ENCODE measurements around the gene TMEM131L. TPM values are rescaled to one million over a fixed set of nuclear protein-coding genes. Genes with fewer than 3 reads are reported as not detected.

The TMEM131L gene
- total RNA-seq, 1 experiment from 2014 or later = 4.5 TPM

DNA sequence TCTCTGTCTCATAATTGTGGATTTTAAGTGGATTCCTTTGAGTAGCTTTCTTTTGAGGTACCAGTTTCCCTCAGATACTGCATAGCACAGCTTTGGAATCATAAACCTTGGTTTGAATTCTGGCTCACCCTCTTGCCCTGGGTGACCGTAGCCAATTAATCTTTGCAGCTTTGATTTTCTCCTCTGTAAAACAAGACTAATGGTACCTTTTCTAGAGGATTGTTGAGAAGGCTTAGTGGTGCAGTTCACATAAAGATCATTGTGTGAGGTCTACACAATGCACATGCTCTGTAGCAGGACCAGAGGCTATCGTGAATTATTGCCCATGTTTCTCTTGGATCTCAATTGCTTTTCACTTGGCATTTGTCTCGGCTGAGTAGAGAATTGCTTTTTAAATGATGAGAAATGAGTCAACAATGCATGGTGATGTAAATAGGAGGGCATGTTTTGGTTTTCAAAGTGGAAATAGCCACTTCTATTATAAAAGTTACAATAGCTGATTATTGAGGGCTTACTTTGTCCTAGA is 47.9 kb downstream of the TMEM131L start:
- DNase-seq (ENCODE audit: low spot score) = no peak
- in situ Hi-C loops (cut with HindIII; ENCODE audit: low sequenced_read_pairs) = no loop called here

- in situ Hi-C loops (cut with HindIII; ENCODE audit: low sequenced_read_pairs) = no loop called here
- DNase-seq (ENCODE audit: low spot score) = no peak
Observed at GRCh38 chr4:153514688-153515426, 48.7 kb downstream of the TMEM131L start.

DNA sequence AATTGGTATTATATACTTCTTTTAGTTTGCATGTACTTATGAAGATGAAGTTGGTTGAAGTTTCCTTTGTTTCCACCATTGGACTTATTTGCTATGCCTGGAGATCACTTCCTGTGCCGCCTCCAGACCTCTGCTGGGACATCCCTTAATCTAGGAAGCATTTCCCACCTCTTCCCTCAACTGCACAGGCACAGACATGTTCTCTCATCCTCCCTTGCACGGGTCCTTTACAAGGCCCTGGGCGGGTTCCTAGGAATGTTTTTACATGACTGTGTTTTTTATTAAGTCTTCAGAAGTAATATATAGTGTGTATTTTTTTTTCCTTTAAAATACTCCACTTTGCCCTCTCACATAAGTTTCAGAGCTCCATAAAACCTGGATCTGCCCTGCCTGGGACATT is 51.0 kb downstream of the TMEM131L start:
- in situ Hi-C loops (cut with HindIII; ENCODE audit: low sequenced_read_pairs) = no loop called here

GRCh38 chr4:153518001-153518400 is 51.8 kb downstream of the TMEM131L start:
- DNase-seq (ENCODE audit: low spot score) = no peak
- in situ Hi-C loops (cut with HindIII; ENCODE audit: low sequenced_read_pairs) = no loop called here

More for the DNA sequence above, 51.0 kb downstream of the TMEM131L start:
- no peak for DNase-seq (ENCODE audit: low spot score)

DNA sequence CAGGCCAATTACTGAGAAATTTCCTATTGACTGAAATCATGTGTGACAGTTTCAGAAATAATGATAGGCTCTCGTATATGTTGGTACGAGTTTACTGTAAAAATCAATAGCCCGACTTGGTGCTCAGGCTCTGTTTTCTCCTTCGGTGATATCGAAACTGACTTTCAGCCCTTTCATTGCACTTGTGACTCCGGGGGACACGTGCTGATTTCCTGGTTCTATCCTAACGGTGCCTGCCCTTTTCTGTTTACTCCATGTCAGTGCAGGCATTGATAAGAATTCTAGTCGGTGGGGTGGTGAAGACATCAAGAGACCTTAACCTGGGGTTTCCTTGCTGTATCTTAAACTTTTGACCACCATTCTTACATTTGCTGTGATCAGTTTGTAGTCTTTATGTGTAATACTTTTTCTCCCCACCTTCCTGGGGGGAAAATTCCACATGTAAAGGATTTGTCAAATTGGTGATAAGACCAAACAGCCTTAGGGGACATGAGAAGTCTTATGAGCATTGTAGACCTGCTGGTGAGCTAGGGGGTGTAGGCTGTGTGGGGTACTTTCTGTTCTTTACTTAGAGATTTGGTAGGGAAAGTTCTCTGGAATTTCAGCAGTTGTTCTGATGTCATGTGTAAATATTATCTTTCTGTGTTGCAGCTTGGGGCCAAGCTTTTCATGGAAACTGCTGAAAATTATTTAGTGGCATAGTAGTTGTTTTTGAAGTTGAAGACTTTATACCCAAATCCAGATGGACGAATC is 52.7 kb downstream of the TMEM131L start:
- in situ Hi-C loops (cut with HindIII; ENCODE audit: low sequenced_read_pairs) = no loop called here
- DNase-seq (ENCODE audit: low spot score) = no peak

DNA sequence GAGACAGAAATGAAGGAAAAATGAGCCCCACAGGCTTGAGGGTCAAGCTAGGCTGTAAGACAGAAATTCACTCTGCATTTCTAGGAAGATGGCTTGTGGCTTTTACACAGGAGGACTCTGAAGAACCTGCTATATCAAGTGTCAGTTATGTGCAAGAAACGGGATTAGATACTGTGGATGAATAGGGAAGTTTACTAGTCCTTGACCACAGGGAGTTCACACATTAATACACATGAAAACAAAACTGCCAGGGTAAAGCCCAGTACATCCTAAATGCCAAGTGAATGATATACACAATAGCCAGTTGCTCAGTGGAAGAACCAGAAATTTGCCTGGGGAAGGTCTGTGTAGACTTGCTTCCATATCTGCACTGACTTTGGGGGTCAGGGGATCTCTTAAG is 53.5 kb downstream of the TMEM131L start:
- in situ Hi-C loops (cut with HindIII; ENCODE audit: low sequenced_read_pairs) = no loop called here
- DNase-seq (ENCODE audit: low spot score) = no peak

GRCh38 chr4:153520227-153520626 is 54.1 kb downstream of the TMEM131L start:
- DNase-seq (ENCODE audit: low spot score) = no peak
- in situ Hi-C loops (cut with HindIII; ENCODE audit: low sequenced_read_pairs) = no loop called here

- no peak for DNase-seq (ENCODE audit: low spot score)
- in situ Hi-C loops (cut with HindIII; ENCODE audit: low sequenced_read_pairs) = no loop called here
Observed at GRCh38 chr4:153520801-153521329, 54.7 kb downstream of the TMEM131L start.

- in situ Hi-C loops (cut with HindIII; ENCODE audit: low sequenced_read_pairs) = no loop called here
- no peak for DNase-seq (ENCODE audit: low spot score)
Observed at GRCh38 chr4:153521478-153521877, 55.3 kb downstream of the TMEM131L start.

DNA sequence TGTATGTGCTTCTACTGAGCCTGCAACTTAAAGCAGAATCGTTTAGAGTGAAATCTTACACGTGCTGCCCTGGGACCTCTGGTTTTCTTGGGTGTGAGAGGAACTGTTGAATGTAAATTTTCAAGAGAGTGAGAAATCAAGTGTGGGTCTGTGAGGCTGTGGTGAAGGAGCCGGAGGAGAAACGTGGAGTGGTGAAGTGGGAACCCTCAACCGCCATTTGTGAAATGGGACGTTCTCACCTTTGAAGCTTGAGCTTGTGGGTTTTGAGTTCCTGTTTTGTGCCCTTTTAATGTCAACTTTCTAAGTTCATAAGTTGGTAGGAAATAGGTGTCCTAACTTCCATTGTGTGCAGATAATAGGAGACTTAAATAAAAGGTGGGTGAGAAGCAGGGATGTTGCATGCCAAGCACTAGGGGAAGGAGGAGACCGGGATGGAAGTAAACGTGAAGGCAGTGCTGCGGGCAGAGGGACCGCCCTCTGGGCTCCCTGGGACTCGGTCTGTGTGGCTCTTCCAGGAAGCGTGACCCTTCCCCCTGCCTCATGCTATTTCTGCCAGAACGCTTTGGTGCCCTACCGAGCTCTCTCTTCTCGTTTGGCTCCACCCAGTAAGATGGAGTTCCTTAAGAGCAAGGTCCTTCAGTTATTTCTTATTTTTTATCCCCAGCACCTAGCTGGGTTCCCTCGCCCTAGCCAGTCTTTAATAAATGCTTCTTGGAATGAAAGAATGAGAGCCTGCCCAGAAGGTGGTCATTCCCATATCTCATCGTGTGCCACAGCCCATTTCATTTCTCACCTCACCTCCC is 56.0 kb downstream of the TMEM131L start:
- in situ Hi-C loops (cut with HindIII; ENCODE audit: low sequenced_read_pairs) = no loop called here
- no peak for DNase-seq (ENCODE audit: low spot score)

DNA sequence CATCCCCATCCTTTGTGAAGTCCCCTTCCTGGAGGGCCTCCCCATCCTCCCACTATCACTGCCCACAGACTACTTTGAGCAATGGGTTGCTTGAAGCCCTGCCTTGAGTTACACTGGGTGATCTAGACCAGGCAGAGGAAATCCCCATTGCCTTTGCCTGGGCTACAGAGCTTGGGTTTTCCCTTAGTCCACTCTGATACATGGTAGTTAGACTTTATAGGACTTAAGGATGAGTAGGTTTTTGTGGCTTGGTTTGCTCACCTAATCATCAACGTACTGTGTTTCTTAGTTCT is 56.6 kb downstream of the TMEM131L start:
- in situ Hi-C loops (cut with HindIII; ENCODE audit: low sequenced_read_pairs) = no loop called here
- DNase-seq (ENCODE audit: low spot score) = no peak

DNA sequence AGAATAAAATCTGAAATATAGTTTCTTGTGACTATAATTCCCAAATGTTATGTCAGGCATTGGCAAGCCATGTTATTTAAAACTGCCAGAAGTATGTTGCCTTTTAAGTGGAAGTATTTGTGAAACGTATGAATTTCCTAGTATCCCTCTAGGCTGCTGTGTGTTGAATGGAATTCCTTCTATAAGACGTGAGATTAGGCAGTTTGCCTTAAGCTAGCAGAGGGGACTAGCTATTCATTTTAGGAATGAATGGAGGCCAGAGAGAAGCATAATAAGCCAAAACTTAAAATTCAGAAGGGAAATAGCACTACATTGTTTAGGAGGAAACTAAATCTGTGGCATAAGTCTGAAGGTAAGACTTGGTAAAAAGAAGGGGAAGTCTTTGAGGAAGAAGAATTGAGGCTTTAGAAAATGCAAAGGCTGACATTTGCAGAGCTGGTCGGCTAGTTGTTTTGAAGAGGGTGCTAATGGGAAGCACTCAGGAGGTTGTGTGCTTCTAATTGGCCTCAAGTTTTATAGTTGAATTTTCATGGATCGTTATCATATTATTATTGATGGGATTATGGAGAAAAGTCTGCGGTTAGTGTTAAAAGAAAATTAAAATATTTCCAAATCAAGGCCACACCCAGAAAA is 57.1 kb downstream of the TMEM131L start:
- DNase-seq (ENCODE audit: low spot score) = no peak
- in situ Hi-C loops (cut with HindIII; ENCODE audit: low sequenced_read_pairs) = no loop called here

DNA sequence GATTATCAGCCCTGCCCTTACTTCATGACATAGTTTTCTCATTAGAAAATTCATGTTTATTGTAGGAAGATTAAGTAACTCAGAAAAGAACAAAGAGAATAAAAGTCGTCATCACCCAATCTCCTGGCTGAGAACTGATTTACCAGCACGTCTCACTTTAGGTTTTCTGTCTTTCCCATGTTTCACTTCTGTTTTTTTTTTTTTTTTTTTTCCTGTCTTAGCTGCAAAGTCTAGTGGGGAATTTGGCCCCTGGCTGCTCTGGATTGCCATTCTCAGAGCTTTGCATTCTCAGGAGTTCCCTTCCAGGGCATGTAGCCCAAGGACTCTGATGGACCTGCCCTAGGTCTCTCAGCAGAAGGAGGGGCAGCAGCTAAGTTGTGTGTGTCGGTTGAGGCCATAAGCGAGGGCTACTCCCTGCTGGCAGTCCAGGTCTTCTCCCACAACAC is 57.8 kb downstream of the TMEM131L start:
- no peak for DNase-seq (ENCODE audit: low spot score)
- in situ Hi-C loops (cut with HindIII; ENCODE audit: low sequenced_read_pairs) = no loop called here

DNA sequence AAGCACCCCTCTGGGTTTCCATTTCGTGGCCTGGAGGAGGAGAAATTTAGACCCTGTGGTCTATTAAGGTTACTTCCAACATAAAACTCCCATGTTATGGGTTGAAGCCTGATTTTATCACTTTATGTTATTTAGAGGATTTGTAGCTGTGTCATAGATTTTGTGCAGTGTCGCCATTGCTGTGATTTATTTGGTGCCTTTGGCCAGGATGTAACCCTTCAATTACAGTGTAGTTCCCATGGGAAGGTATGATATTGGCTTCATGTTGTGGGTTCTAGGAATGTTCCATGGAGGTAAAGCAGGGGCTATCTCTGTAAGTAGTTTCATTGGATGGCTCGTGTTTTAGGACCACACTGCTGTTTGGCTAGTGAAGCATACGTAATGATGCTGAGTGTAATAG is 58.5 kb downstream of the TMEM131L start:
- in situ Hi-C loops (cut with HindIII; ENCODE audit: low sequenced_read_pairs) = no loop called here
- no peak for DNase-seq (ENCODE audit: low spot score)

DNA sequence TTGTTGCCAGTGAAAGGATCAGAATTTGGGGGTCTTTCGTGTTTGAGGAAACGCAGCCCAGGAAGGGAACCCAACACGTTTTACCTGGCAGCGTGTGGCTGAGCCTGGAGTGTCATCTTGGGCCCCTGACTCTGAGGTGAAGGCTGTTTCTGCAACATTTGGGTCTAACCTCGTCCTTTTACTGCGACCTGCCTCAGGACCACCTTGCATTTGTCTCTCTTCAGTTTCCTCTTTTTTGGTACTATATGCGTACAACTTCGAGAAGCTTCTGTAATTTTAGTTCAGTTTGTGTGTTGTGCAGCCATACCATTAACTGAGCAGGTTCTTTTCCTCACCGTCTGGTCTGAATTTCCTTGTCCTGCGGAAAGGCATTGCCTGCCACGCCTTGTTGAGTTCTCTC is 61.5 kb downstream of the TMEM131L start:
- in situ Hi-C loops (cut with HindIII; ENCODE audit: low sequenced_read_pairs) = no loop called here
- no peak for DNase-seq (ENCODE audit: low spot score)

- in situ Hi-C loops (cut with HindIII; ENCODE audit: low sequenced_read_pairs) = no loop called here
Observed at GRCh38 chr4:153528705-153529485, 62.7 kb downstream of the TMEM131L start.

DNA sequence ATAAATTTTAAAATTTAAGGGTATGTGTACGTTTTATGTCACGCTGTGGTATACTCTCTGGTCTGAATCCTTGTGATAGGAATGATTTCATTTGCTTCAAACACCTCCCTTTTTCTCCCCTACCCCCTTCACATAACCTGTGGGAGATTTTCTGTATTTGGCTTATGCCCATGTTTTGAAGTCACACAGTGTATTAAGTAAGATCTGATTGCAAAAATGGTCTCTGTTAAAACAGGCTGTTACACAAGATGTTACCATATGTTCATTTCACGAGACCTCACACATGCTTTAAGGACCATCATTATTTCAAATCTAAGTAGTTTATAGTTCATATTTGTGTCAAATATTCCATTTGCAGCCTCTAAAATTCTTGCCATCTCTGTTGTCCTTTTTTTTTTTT is 63.5 kb downstream of the TMEM131L start:
- in situ Hi-C loops (cut with HindIII; ENCODE audit: low sequenced_read_pairs) = no loop called here
- no peak for DNase-seq (ENCODE audit: low spot score)

More at GRCh38 chr4:153528705-153529485, 62.7 kb downstream of the TMEM131L start:
- DNase-seq (ENCODE audit: low spot score) = no peak

- no peak for DNase-seq (ENCODE audit: low spot score)
- in situ Hi-C loops (cut with HindIII; ENCODE audit: low sequenced_read_pairs) = no loop called here
Observed at GRCh38 chr4:153530284-153530999, 64.3 kb downstream of the TMEM131L start.
